Stimulated activated CD8-positive, alpha-beta memory T cell treated with anti-CD3 and anti-CD28 coated beads, Interleukin-4, amount 100 ng/mL, for 4 hours (primary cell): Measurements from ENCODE around the gene ZNF576.
"Not testable (repeated sequence)": the region's sequence is repeated elsewhere in the genome, so short reads cannot be mapped to it uniquely, and the experiment has no call there.

Experiments
- DNase-seq, 2 donors: peaks; one replicate each; pipeline ENCODE4 v3.0.0-alpha.2; 2020; ENCODE audit warnings: low read depth in 2 of 2, low spot score in 1 of 2

Gene ZNF576

DNA sequence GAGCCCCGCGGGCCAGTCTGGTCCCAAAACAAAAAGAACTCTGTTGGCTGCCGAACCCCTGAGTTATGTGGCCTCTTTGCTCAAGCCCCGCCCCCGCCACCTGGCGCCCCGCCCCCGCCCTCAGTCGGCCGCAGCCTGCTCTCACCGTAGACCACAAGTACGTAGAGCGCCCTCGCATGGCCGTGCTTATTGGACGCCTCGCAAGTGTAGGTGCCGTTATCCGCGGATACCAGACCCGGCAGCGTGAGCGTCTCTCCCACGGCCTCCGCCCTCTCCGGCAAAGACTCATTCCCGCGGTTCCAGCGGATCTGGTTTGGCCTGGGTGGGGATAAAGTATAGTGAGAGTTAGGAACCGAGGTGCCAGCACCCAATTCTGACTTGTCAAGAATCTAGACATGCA is 28.5 kb downstream of the ZNF576 start:
- DNase-seq = peak; percentile 64 to 67

DNA sequence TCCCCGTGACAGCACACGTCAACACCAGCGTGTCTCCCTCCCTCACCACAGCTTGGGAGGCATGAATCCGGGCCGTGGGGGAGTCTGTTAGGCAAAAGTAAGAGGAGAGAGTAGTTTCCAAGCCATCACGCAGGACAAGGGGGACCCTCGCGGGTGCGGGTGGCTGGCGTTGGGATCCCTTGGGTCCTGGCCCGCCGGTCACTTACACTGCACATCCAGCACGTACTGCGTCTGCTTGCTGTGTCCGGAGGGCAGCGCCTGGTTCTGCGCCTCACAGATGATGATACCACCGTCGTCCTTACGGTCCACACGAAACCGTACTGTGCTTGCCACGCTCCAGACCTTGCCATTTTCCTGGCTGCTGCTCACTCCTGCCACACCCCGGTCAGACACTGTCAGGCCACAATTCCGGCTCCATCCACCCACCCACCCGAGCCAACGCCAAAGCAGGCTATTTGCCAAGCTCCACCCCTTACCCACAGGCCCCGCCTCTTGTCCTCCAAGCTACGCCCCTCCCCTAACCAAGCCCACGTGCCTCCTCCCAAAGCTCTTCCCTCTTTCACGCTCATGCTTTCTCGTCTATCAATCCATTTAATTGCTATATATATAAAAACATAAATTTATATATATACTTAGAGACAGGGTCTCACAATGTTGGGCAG is 29.7 kb downstream of the ZNF576 start:
- no peak for DNase-seq

DNA sequence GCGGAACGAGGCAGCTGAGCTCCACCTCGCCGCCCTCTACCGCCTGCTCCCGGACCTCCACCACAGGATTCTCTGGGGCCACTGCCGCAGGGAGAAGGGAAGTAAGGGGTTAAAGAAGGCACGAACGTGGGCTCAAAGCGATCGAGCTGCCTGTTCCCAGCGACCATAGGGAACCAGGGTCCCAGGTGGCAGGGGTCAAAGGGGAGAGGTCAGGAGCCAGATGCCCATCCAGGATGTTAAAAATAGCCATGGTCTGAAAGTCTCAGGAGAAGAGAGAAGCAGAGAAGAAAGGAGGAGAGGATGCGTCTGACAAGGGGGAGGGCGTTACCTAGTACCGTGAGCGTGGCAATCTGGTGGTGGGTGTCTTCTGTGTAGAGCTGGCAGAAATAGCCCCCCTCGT is 30.4 kb downstream of the ZNF576 start:
- no peak for DNase-seq

DNA sequence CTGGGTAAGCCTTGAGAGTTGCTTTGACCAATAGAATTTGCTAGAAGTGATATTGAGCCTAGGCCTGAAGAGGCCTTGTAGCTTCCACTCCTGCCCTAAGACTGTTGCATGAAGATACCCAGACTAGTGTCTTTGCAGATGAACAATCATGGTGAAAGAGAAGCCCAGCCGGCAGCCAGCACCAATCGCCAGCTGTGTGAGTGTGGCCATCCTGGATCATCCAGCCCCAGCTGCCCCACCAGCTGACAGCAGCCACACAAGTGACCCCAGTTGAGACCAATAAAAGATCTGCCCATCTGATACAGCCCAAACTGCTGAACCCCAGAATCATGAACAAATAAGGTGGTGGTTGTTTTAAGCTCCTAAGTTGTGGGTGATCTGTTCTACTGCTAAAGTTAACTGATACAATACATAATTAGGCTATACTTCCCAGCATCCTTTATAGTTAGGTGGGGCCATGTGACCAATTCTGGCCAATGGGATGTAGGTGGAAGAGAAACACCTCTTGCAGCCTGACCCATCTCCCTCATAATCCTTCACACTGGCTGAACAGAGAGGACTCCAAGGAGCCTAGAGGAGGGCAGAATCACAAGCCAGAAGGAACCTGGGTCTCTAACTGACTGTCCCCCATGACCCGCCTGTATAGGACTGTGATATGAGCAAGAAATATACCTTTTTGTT is 32.4 kb downstream of the ZNF576 start:
- no peak for DNase-seq

DNA sequence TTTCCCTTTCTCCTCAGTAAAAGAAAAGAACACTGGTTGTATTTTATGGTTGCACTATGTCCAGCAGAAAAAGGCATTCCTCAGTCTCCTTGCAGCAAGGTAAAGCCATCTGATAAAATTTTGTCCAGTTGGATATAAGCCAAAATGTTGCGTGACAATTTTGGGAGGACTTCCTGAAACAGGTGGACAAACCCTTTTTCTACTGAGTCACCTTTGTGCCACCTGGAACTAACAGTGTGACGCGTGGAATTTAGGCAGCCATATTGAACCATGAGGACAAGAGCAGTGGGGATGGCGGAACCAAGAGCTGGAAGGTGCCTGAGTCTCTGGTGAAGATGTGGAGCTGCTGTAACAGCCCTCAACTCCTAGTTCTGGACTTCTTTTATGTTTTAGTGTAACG is 35.1 kb downstream of the ZNF576 start:
- no peak for DNase-seq

DNA sequence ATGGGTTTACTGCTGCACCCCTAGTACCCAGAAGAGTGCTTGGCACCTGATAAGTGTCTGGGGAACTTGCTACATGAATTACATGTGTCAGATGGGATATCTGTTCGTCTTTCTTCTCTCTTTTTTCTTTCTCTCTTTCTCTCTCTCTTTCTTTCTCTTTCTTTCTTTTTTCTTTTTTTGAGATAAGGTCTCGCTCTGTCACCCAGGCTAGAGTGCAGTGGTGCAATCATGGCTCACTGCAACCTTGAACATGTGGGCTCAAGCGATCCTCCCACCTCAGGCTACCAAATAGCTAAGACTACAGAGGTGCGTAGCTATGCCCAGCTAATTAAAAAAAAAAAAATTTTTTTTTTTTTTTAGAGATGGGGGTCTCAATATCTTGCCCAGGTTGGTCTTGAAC is 37.1 kb downstream of the ZNF576 start:
- DNase-seq = no peak

DNA sequence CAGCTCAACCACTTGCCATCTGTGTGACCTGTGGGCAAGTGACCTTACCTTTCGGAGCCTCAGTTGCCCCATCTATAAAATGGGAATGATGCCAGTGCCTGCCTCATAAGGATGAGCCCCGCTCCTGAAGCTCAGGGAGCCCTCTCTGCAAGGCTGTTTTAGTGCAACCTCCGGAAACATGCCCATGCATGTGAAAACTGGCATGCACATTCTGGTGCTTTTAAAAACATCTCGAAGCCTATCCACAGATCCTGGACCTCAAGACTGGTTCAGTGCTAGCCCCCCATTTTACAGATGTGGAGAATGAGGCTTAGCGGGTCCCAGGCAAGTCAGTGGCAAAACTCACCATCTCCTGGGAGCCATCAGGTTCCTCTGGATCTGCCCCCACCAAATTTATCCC is 37.7 kb downstream of the ZNF576 start:
- no peak for DNase-seq

DNA sequence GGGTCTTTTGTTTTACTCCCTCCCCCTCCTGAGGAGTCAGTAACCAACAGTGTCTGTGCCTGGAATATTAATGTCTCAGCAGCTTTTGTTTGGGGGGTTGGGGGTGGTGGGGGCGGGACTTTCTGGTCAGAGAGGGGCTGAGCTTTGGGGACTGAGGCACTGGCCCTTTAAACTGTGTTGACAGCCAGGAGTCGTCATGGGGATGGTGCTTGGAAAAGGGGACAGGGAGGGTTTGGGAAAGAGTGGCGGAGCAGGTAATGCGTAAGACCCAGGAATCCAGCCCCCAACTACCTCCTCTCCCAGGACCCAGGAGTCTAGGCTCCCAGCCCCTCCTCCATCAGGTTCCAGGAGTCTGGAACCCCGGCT is 38.1 kb downstream of the ZNF576 start:
- DNase-seq = no peak

DNA sequence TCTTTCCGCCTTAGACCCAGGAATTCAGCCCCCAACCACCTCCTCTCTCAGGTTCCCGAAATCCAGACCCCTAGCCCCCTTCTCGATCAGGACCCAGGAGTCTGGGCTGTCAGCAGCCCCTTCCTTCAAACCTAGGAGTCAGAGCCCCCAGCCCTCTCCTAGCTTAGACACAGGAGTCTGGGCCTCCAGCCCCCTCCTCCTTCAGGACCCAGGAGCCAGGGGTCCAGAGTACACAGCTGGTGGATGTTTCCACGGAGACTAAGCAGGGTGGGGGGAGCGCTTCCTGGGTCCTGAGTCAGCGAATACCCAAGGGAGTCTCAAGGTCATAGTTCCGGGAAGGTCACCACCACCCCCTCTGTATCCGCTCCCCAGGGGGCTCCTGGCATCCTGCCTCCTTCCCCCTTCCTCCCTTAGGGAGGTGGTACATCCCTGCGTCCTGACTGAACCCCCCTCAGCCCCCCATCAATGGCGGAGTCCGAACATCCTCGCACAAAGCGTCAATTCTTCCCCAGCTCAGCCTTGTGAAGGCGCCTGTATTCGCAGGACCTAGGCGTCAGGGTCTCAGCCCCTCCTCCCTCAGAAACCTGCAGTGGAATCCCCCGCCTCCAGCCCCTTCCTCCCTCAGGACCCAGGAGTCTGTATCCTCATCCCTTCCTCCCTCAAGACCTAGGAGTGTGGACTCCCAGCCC is 38.6 kb downstream of the ZNF576 start:
- DNase-seq = no peak

DNA sequence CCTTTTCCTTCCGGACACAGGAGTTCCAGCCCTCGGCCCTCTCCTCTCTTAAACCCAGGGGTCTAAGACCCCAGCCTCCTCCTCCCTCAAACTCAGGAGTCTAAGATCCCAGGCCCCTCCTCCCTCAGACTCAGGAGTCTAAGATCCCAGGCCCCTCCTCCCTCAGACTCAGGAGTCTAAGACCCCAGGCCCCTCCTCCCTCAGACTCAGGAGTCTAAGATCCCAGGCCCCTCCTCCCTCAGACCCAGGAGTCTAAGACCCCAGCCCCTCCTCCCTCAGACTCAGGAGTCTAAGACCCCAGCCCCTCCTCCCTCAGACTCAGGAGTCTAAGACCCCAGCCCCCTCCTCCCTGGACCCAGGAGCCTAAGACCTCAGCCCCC is 39.2 kb downstream of the ZNF576 start:
- DNase-seq = not testable (repeated sequence)

DNA sequence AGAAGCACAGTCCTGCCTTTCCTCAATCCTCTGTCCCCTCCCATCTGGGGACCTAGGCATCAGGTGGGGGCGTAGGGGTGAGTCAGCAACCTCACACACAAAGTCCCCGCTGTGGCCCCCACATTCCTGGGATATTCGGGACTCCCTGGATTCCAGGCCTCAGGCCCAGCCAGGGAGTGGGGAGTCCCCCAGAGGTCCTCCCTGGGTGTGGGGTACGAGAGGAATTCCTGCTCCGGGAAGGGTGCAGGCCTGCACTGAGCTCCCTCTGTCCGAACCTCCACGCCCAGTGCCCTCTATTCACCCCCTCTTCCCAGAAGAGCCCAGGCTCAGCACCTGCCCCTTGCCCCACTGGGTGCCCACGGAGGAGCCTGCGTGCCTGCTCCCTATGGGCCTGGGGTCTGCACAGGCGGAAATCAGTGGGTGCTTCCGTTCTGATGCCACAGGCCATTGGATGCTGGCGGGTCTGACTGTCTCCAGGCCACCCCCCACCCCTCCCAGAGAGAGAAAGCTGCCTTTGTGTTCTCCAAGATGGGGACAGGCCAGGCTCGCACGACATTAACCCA is 39.8 kb downstream of the ZNF576 start:
- DNase-seq = no peak

DNA sequence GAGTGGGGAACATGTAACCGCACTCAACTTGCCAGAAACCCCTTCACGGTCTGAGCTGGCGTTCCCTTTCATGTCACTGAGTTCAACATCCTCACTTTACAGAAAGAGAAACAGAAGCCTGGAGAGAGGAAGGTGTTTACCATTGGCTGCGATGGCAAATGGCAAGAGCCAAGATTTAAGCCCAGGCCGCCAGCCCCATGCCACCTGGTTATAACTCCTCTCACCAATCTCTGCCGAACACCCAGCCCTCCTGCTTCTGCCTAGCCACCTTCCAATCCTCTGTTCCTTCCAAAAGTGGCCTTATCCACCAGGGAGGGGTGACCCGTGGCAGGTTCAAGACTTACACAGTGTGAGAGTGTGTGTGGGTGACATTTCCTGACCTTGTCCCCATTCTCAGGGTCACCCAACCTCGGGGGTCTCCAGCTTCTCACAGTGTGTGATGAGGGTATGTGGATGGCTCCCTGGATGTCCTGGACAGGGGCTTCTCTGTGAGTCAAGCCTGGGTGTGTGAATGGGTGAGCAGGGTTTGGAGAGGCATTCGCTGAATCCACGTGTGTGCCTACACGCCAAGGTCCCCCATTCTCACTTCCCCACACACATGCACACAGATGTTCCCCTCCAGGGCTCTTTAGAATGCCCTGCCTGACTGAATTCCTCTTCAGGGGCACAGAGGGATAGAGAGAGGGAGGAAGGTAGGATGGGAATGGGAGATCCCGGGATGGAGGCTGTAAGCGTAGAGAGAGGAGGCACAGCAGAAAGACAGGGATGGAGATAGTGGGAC is 42.0 kb downstream of the ZNF576 start:
- no peak for DNase-seq

DNA sequence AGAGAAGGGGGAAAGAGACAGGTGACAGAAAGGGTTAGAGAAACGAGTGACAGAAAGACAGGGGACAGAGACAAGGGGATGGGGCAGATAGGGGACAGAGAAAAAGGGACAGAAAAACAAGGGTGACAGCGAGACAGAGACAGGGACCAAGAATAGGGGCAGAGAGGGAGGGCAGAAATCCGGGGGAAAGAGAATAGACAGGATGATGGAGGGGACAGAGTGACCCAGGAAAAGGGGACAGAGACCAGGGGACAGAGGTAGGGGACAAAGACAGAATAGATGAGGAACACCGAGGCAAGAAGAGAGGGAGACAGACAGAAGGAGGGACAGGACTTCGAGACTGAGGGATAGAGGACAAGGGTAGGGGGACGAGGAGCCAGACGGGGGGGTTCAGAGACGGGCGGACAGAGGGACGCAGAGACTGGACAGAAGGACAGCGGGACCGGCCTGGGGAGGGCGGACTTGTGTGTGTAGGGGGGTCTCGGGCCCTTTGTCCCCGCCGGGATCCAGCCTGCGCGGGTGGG is 42.7 kb downstream of the ZNF576 start:
- DNase-seq = no peak

DNA sequence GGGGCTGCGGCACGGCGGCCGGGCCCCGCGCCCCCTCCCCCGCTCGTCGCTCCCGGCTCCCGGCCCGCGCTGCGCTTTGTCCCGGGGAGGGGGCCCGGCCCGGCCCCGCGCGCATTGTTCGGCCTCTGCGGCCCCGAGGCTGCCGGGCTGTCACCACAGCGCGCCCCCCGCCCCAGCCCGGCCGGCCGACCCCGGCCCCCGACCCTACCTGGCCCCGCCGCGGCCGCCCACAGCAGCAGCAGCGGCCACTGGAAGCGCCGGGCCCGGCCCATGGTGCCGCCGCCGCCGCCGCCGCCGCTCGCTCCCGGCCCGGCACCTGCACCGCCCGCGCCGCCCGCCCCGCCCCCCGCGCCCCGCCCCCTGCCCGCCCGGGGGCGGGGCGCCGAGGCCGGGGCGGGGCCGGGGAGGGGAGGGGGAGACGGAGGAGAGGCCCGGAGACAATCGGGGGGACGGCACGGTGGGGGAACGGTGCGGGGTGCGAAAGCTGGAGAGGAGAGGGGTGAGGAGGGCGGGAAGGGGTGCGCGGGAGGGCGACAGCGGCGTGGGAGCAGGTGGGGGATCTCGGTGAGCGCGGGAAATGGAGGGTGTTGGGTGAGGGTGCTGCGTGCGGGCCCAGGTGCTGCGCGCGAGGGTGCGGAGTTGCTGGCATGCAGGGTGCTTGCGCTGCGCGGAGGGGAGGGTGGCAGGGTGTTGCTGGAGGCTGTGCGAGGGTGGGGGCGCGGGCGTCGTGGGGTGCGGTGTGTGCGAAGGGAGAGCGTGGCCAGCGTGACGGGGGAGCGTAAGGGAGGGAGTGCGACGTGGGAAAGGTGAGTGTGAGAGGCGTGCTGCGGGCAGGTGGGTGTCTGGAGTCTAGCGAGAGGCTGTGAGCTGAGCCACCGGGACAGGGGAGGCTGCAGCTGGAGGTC is 43.4 kb downstream of the ZNF576 start, which contains the start of gene CADM4:
CADM4 (minus strand) TSS at position 332 of the 905 bp plus-strand sequence; CDS start at position 272, 60 bp downstream.
- DNase-seq = peak in 1 of 2 donors; percentile 34

DNA sequence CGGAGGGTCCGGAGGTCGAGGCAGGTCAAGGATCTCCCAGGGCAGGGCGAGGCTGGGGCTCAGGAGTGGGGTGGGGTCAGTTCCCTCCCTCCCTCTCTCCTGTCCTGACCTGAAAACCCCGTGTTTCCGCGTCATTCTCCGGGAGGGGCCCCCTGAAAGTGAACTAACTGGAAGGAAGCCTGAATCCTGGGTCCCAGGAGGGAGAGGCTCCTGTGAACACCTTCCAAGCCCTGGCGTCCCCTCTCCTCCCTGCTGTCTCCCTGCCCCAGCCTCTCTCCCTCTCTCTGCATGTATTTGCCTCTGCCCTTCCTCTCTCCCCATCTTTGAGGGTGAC is 44.0 kb downstream of the ZNF576 start:
- DNase-seq = no peak

DNA sequence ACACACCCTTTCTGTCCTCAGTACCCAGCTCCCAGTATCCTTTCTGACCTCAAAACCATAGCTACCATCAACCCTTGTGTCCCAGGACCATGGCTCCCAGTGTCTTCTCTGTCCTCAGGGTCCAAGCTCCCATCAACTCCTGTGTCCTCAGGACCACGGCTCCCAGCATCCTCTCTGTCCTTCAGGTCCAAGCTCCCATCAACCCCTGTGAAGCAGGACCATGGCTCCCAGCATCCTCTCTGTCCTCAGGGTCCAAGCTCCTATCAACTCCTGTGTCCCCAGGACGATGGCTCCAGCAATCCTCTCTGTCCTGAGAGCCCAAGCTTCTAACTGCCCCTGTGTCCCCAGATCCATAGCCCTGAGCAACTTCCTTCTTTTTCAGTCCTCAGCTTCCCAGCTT is 44.9 kb downstream of the ZNF576 start:
- DNase-seq = no peak

DNA sequence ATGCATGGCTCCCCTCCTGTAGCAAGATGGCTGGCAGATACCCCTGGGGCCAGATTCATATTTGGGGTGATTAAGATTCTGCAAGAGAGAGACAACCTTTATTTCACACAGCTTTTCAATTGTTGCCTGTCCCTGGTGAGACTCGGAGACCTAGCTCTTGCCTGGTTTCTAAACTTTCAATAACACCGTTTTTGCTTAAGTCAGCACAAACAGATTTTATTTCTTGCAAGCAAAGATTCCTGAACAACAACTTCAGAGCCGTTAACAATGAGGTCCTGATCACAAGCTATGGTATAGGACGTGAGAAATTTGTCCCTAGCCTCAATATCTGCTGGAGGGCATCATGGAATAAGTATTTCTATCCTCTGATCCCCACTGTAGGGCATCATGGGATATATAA is 46.1 kb downstream of the ZNF576 start:
- no peak for DNase-seq

DNA sequence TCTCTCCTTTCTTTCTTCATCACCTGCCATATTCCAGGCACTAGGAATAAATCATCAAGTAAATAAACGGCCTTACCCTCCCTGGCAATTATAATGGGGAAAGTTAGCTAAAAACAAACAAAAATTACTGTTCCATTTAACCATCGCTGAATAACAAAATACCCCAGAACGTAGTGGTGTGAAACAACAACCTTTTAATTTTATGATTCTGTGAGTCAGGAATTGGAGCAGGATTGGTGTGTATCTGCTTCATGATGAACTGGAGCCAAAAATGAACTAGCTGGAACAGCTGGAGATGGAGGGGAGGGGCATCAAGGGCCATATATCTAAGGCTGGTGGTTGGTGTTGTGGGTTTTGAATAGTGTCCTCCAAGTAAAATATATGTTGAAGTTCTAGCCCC is 46.9 kb downstream of the ZNF576 start:
- DNase-seq = no peak

DNA sequence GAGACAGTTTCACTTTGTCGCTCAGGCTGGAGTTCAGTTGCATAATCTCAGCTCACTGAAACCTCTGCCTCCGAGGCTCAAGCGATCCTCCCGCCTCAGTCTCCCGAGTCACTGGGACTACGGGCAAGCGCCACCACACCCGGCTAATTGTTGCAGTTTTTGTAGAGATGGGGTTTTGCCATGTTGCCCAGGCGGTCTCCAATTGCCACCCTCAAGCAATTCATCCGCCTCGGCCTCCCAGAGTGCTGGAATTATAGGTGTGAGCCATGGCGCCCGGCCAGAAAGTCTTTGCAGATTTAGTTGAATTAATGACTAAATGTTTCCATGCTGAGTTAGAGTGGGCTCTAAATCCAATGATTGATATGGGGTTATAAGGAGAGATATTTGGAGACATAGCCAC is 47.8 kb downstream of the ZNF576 start:
- DNase-seq = no peak

DNA sequence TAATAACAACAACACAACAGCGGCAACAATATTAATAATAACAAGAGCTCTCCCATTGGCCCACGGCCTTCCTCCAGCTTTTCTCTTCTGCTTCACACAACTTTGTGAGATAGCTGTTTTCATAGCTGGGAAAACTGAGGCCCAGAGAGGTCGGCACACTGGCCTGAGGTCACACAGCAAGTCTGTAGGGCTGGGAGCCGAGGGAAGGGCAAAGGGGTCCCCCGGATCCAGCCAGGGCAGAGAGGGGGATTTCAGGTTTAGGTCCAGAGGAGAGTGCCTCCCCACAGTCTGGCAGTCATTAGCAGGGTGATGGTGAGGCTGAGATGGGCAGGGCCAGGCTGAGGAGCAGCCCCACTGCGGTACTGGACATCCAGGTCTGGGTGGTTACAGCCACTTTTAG is 52.2 kb downstream of the ZNF576 start:
- DNase-seq = no peak
